Islet precursor cell (in vitro differentiated cells): ENCODE data around the gene HSDL1.

Experiments
- DNase-seq: peaks from one replicate; pipeline ENCODE4 v3.0.0-alpha.2; 2018

The HSDL1 gene

GRCh38 chr16:84104231-84104630 lies 40.7 kb downstream of the HSDL1 start:
- no peak for DNase-seq

- no peak for DNase-seq
Observed at GRCh38 chr16:84103678-84104077, 41.3 kb downstream of the HSDL1 start.

DNA sequence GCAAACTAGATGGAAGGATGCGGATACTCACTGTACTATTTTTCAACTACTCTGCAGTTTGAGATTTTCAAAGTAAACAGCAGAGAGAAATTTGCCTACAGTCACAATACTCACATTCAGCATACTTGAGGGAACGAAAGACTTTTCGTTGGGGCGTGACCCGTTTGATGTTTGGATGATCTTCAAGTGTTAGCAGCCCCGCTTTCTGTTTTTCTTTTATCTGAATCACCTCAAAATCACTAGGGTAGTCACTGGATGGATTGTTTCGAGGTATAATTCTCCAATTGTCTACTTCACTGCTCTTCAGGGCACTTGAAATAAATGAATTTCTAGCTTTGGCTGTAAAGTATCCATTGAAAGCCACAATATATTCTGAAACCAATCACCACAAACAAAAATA lies 46.0 kb downstream of the HSDL1 start:
- DNase-seq = no peak

GRCh38 chr16:84096447-84097005 lies 48.5 kb downstream of the HSDL1 start:
- no peak for DNase-seq

- DNase-seq = no peak
Observed at GRCh38 chr16:84095466-84095865, 49.5 kb downstream of the HSDL1 start.

- DNase-seq = no peak
Observed at GRCh38 chr16:84093879-84094270, 51.1 kb downstream of the HSDL1 start.

DNA sequence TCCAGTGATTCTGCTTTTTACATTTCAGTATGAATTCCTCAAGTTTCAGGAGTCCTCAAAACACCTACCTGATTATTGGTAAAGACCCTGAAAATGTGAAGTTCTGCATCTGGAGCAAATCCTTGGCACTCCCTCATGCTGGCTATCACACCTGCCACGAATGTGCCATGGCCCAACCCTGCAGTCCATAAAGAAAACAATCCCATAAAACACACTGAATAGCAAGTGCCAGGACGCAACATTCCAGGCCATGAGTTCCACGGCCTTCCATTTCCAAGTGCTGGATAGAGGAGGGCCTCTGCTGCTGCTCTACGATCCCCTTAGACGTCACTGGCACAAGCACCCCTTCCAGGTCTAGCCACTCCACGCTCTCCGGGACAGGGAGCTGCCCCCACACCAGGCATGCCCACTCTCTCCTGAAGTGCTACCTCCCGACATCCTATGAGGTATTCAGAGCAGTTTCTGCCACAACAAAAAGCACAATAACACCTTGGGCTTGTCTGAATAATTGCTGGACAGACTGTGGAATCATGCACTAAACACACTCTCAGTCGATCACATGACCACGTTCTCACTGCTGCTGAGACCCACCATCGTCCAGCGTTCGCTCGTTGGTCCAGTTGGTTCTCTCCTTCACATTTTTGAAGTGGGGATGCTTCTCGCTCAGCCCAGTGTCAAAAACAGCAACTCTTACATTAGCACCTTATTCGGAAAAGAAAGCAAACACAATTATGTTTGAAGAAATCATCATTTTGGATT lies 51.7 kb downstream of the HSDL1 start:
- no peak for DNase-seq

- no peak for DNase-seq
Observed at GRCh38 chr16:84091460-84091859, 53.5 kb downstream of the HSDL1 start.

DNA sequence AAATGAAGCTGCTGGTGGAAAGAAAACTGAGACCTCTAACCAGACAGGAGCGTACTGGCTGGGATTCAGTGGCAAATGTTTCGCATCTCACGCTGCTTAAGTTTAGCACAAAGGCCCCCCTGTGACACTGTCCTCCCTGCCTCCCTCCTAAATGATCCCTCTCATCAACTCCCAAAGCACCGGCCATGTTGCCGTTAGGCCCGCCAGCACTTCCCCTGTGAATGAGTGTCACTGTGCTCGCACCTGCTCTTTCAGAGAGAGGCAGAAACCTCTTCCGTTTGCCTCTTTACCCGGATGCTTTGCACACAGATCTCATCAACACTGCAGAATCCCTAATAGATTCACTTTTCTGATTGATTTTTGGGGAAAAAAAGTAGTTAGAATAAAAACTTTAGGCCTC lies 54.8 kb downstream of the HSDL1 start:
- no peak for DNase-seq

- DNase-seq = peak; percentile 62
Observed at GRCh38 chr16:84088695-84089395, 56.1 kb downstream of the HSDL1 start.

GRCh38 chr16:84087466-84088151 lies 57.4 kb downstream of the HSDL1 start:
- DNase-seq = no peak

DNA sequence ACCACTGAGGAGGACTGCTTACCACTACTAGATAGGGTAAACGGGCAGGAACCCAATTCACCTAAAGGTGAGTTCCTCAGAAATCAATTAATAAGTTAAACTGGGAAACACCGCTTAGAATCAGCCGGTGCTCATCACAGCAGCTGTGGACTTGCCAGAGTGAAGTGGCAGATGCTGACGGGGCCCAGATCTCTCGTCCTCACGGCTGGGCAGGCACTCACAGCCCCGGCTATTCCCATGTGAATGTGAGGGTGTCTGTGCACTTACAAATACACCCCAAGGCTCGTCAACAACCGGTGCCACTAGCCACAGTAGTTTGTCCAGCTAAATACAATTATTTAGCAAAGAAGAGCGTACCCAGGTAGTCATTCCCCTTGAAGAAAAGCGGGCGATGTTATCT lies 58.0 kb downstream of the HSDL1 start:
- DNase-seq = no peak

GRCh38 chr16:84086341-84086740 lies 58.6 kb downstream of the HSDL1 start:
- no peak for DNase-seq

DNA sequence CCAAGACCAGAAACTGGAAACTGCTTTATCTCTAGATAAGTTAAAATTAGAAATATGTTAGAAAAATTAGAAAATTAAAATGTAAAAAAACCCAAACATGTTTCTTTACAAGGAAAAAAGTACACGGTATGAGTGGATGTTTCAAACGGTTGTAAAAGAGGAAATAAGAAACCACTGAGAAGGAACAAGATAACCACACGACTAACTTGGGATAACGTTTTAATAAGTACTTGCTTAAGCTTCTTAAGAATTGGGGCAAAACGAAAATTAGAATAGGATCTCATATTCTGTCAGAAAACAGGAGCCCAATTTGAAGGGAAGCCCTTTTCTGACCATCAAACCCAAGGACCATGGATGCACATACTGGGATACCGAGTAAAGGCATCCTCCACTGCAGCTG lies 59.2 kb downstream of the HSDL1 start:
- no peak for DNase-seq

DNA sequence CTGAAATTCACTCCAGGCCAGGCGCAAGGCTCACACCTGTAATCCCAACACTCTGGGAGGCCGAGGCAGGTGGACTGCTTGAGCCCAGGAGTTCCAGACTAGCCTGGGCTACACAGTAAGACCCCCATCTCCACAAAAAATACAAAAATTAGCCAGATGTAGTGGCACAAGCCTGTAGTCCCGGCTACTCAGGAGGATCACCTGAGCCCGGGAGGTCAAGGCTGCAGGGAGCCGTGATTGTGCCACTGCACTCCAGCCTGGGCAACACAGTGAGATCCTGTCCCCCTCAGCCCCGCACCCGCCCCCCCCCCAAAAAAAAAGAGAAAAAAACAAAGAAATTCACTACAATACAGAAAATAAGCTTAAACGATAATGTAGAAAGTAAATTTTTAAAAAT lies 59.7 kb downstream of the HSDL1 start:
- no peak for DNase-seq

GRCh38 chr16:84084570-84085270 lies 60.3 kb downstream of the HSDL1 start:
- peak; percentile 84 for DNase-seq

DNA sequence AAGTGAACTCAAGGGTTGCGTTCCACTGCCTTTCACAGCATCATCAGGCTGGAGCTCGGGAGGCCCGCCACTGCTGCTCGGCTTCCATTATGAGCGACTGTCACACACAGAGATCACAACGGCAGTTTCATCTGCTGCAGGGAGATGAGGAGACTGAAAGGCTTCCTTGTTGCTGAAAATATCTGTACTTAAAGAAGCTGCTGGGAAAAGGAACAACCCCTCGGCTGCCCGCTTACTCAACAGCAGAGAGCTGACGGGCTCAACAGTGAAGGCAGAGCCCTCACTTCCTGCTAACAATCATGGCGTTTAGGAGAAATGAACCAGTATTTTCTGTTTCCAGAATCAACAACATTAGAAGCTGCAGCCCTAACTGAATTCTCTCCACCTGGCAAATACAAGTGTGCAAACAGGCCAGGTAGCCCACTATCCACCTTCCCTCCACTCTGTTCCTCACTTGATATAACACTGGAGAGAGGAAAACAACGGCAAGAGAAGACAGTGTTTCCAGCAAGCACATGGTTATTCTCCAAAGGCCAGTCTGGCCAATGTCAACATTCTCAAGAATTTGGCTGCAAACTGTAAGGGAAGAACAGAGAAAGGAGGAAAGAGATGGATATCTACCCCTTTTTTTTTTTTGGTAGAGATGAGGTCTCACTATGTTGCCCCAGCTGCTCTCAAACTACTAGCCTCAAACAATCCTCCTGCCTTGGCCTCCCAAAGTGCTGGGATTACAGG lies 62.0 kb downstream of the HSDL1 start:
- no peak for DNase-seq

- DNase-seq = no peak
Observed at GRCh38 chr16:84082110-84082509, 62.9 kb downstream of the HSDL1 start.

DNA sequence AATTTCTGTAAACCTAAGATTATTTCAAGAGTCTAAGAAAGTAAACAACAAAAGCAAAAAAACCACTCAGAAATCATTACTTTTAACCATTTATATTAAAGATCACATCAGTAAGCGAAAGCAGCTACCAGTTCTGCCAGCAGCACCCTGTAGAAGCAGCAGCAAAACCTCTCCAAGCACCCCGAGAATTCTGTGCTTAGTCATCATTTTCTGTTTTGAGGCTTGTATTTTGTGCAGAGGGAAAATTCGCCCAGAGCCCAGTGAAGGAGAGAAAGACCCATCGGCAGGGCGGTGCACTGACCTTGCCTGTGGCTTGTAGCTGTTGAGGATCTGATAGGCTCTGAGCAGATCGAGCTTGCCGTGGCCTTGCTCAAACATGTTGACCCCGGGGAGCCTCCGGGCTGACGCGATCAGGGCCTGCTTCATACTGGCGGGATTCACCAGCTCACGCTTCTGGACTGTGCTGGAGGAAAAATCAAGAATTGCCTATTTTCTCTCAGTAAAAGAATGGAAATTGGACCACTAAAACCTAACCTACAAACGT lies 63.5 kb downstream of the HSDL1 start:
- DNase-seq = no peak

DNA sequence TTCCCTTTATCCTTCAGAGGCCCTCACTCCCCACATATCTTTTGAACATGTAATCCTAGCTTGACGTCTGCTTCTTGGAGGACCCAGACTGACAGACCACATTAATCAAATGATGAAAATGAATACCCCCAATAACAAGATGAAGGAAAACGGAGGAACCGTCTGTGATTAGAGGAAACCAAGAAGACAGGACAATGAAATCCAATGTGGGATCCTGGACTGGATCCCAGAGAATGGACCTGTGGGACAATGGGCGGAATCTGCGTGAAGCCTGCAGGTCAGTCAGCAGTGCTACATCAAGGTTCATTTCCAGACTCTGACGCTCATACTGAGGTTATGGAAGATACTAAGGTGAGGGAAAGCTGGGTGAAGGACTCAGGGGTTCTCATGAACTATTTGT lies 64.2 kb downstream of the HSDL1 start:
- no peak for DNase-seq

GRCh38 chr16:84080378-84080777 lies 64.6 kb downstream of the HSDL1 start:
- DNase-seq = no peak

DNA sequence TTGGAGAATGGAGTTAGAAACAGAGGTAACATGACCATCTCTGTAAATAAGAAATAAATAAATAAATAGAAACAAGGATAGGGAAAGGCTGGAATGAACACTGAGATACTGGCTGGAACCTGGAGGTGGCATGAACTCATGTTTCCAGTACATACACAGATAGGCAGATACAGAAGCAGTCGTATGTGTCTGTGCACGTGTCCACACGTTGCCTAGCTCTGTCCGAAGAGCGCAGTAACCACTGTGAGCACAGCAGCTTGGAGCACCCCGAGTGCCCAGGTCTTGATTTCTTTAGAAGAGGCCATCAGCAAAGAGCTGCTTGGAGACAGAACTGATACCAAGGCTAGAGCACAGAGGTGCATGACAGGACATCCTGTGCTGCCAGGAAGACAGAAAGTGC lies 65.3 kb downstream of the HSDL1 start:
- no peak for DNase-seq
